Gastroesophageal sphincter (tissue), 3 donors: ENCODE results near the gene ATP9B.

Experiments
- CTCF ChIP-seq, 4 experiments: fragments of 200-600 bp in 2 of 4; fragments of 450-650 bp in 2 of 4; sonication (generic) in 1 of 4; IDR thresholded peaks; one replicate each; pipeline ENCODE4 v1.5.1; 2017 to 2019; ENCODE audit warnings: antibody characterized with exemption in 4 of 4, mild to moderate bottlenecking in 2 of 4, moderate library complexity in 2 of 4
- EP300 ChIP-seq: sonication (generic); formaldehyde crosslinking; IDR thresholded peaks from one replicate; pipeline ENCODE4 v1.6.1; 2017; ENCODE audit warnings: antibody characterized with exemption, mild to moderate bottlenecking
- POLR2A ChIP-seq, 2 donors: fragments of 450-650 bp; IDR thresholded peaks; one replicate each; pipeline ENCODE4 v1.6.1; 2017; ENCODE audit warnings: antibody characterized with exemption in 2 of 2, mild to moderate bottlenecking in 2 of 2, moderate library complexity in 1 of 2
- POLR2AphosphoS5 ChIP-seq: sonication (generic); formaldehyde crosslinking; IDR thresholded peaks from one replicate; pipeline ENCODE4 v1.6.1; 2017; ENCODE audit warnings: antibody characterized with exemption

DNA sequence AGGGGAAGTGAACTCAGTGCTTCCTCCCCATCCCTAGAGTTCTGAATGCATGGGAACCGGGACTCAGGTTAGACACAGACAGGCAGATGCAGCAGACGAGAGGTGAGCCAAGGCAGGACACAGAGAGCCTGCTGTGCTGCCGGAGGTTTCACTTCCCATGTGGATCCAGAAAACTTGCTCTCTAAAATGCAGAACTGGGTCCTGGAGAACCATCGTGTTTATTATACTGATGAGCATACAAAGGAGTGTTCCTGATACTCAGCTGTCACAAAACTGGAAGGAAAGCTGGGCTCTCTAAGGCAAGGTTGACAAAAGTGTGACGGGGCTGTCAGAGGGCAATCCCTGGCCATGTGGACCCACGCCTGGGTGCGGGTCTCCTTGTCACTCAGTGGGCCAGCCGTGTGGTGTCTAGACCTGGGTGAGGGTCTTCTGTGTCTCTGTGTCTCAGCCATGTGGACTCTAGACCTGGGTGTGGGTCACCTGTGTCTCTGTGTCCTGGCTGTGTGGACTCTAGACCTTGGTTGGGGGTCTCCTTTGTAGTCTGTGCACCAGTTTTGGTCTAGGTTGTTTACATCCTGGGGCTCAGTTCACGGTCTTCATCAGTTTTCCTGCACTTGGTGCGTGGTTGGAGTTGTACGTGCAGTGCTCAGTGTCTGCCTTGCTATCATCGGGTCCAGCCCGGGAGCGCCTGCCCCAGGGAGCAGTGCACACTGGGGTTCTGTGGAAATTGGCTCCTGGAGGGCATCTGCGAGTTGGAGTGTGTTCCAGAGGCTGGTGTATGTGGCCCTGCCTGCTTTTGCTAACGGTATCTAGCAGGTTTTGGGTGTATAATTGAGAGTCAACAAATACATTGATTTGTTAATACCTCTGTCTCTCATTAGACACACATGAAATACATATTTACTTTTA is 141.1 kb downstream of the ATP9B start:
- TF ChIP-seq CTCF (IDR thresholded peaks at IDR 0.05): no peak
- no peak for TF ChIP-seq POLR2A (IDR thresholded peaks at IDR 0.05)
- TF ChIP-seq POLR2AphosphoS5: no peak
- no peak for TF ChIP-seq EP300
